ENCODE measurements around the gene RGL3.

DNA sequence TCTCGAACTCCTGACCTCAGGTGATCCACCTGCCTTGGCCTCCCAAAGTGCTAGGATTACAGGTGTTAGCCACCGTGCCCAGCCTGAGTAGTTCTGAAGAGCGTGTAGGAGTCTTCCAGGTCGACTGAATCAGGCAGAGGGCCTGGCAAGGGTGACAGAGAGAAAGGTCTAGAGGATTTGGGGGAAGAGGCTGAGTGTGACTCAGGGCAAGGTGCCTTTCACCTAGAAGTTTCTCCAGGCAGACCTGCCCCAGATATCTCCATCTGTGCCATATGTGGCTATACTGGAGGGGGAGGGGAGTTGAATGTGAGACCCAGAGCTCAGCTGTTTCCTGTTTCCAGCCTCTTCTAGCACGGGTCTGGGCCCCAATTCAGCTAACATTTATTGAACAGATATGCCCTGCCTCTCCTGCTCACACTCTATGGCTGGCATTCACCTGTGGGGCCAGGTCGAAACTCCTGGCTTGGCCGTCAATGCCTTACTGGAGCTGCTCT is 71.5 kb downstream of the RGL3 start:
- no peak for TF ChIP-seq POLR2A (IDR thresholded peaks at IDR 0.05)
- no peak for TF ChIP-seq CTCF (IDR thresholded peaks at IDR 0.05 in 8 of 11, conservative IDR thresholded peaks at IDR 0.05 in 3 of 11)
- no peak for TF ChIP-seq POLR2AphosphoS5 (IDR thresholded peaks at IDR 0.05)
